Liver (tissue), 9 donors: ENCODE data around the gene CTNS. TPM values are rescaled to one million over a fixed set of nuclear protein-coding genes. Genes with fewer than 3 reads are reported as not detected.

ENCODE experiments used
- DNase-seq: peaks from one replicate; pipeline ENCODE4 v3.0.0-alpha.2; 2017; ENCODE audit warnings: low spot score
- H3K27ac ChIP-seq, 2 donors: one replicate each; pipeline ENCODE4 v1.7.0; 2013; ENCODE audit warnings: inconsistent platforms in 2 of 2, low read length in 2 of 2, control low read depth in 1 of 2, low read depth in 1 of 2, mild to moderate bottlenecking in 1 of 2
- H3K27me3 ChIP-seq, 4 donors: one replicate each; pipeline versions ENCODE4 v1.6.1 to v1.7.0; 2013; ENCODE audit warnings: low read length in 3 of 4, inconsistent platforms in 1 of 4, mild to moderate bottlenecking in 1 of 4, moderate library complexity in 1 of 4; ENCODE audit not compliant: control insufficient read depth in 4 of 4, insufficient read depth in 4 of 4
- H3K36me3 ChIP-seq, 4 donors: one replicate each; pipeline versions ENCODE4 v1.6.1 to v1.7.0; 2013; ENCODE audit warnings: low read length in 3 of 4, mild to moderate bottlenecking in 3 of 4, low read depth in 1 of 4, moderate library complexity in 1 of 4; ENCODE audit not compliant: control insufficient read depth in 4 of 4, insufficient read depth in 3 of 4
- H3K4me1 ChIP-seq, 4 donors: one replicate each; pipeline versions ENCODE4 v1.6.1 to v1.7.0; 2013; ENCODE audit warnings: low read length in 3 of 4, mild to moderate bottlenecking in 3 of 4, moderate library complexity in 1 of 4; ENCODE audit not compliant: control insufficient read depth in 4 of 4, insufficient read depth in 4 of 4
- H3K4me3 ChIP-seq, 3 donors: one replicate each; pipeline versions ENCODE4 v1.6.1 to v1.7.0; 2013; ENCODE audit warnings: low read length in 3 of 3, control low read depth in 1 of 3, low read depth in 1 of 3, mild to moderate bottlenecking in 1 of 3
- H3K9ac ChIP-seq, 2 donors: one replicate each; pipeline ENCODE4 v1.7.0; 2013; ENCODE audit warnings: low read length in 2 of 2, mild to moderate bottlenecking in 2 of 2, moderate library complexity in 2 of 2, control low read depth in 1 of 2, low read depth in 1 of 2
- H3K9me3 ChIP-seq, 4 donors: one replicate each; pipeline versions ENCODE4 v1.6.1 to v1.7.0; 2013; ENCODE audit warnings: low read length in 3 of 4; ENCODE audit not compliant: control insufficient read depth in 4 of 4
- CTCF ChIP-seq: fragments of 150-350 bp; IDR thresholded peaks from 2 replicates; pipeline ENCODE4 v1.5.1; 2017; ENCODE audit warnings: improper control_type of control experiment, low read depth, low read length; ENCODE audit not compliant: missing input control
- EGR1 ChIP-seq, 2 donors: IDR thresholded peaks; 2 replicates each; pipeline ENCODE4 v1.6.1; 2016 to 2018; ENCODE audit warnings: antibody characterized with exemption in 2 of 2, low read depth in 2 of 2
- FOXA1 ChIP-seq: IDR thresholded peaks from 2 replicates; pipeline ENCODE4 v1.6.1; 2016; ENCODE audit warnings: antibody characterized with exemption
- FOXA2 ChIP-seq: IDR thresholded peaks from 2 replicates; pipeline ENCODE4 v1.6.1; 2016; ENCODE audit warnings: antibody characterized with exemption
- GABPA ChIP-seq, 2 donors: IDR thresholded peaks in 1 of 2; conservative IDR thresholded peaks in 1 of 2; 2 replicates each; pipeline ENCODE4 v1.6.1; 2016; ENCODE audit warnings: antibody characterized with exemption in 2 of 2, mild to moderate bottlenecking in 1 of 2, moderate library complexity in 1 of 2
- HNF4A ChIP-seq, 2 donors: conservative IDR thresholded peaks; 2 replicates each; pipeline ENCODE4 v1.6.1; 2016; ENCODE audit warnings: antibody characterized with exemption in 2 of 2, mild to moderate bottlenecking in 2 of 2
- HNF4G ChIP-seq: IDR thresholded peaks from 2 replicates; pipeline ENCODE4 v1.6.1; 2016; ENCODE audit warnings: antibody characterized with exemption
- JUND ChIP-seq, 2 donors: IDR thresholded peaks; 2 replicates each; pipeline ENCODE4 v1.6.1; 2016; ENCODE audit warnings: antibody characterized with exemption in 2 of 2
- NR2F2 ChIP-seq: IDR thresholded peaks from 2 replicates; pipeline ENCODE4 v1.6.1; 2016; ENCODE audit warnings: antibody characterized with exemption
- RAD21 ChIP-seq, 2 donors: IDR thresholded peaks; 2 replicates each; pipeline ENCODE4 v1.6.1; 2016; ENCODE audit warnings: antibody characterized with exemption in 2 of 2, mild to moderate bottlenecking in 2 of 2
- RXRA ChIP-seq, 2 donors: IDR thresholded peaks; 2 replicates each; pipeline ENCODE4 v1.6.1; 2017 to 2018; ENCODE audit warnings: antibody characterized with exemption in 2 of 2, mild to moderate bottlenecking in 1 of 2
- SP1 ChIP-seq: IDR thresholded peaks from 2 replicates; pipeline ENCODE4 v1.6.1; 2018; ENCODE audit warnings: antibody characterized with exemption, mild to moderate bottlenecking
- TAF1 ChIP-seq: conservative IDR thresholded peaks from 2 replicates; pipeline ENCODE4 v1.6.1; 2016; ENCODE audit warnings: antibody characterized with exemption, mild to moderate bottlenecking
- YY1 ChIP-seq: IDR thresholded peaks from 2 replicates; pipeline ENCODE4 v1.6.1; 2016; ENCODE audit warnings: antibody characterized with exemption, mild to moderate bottlenecking
- WGBS: extraction: QIAGEN DNeasy Blood & Tissue Kit; methylation state at CpG from one replicate; pipeline ENCODE4 v1.1.7; 2013; 5-methylcytosine and 5-hydroxymethylcytosine counted together
- polyA plus RNA-seq, 2 donors: library from polyadenylated mRNA; stranded (reverse) in 1 of 2; unstranded in 1 of 2; fragments of 200-250 nt in 1 of 2; fragments of >200 nt in 1 of 2; fragmentation: Nextera tagmentation in 1 of 2; extraction: Ambion mirVana in 1 of 2; gene quantifications; one replicate each; pipeline versions ENCODE4 v1.2.1 to v1.2.3, GENCODE V29; 2013 to 2015
- total RNA-seq, 2 donors: library from RNA; depleted of rRNA; stranded (reverse); fragments of >200 nt; gene quantifications; one replicate each; pipeline ENCODE4 v1.2.3, GENCODE V29; 2014
- TF ChIP-seq, protein P1 (sequence below): IDR thresholded peaks from 2 replicates; pipeline ENCODE4 v1.6.1; 2016; ENCODE audit warnings: antibody characterized with exemption
- TF ChIP-seq, protein P2 (sequence below): IDR thresholded peaks from 2 replicates; pipeline ENCODE4 v1.6.1; 2016; ENCODE audit warnings: antibody characterized with exemption
- TF ChIP-seq, protein P3 (sequence below): IDR thresholded peaks from 2 replicates; pipeline ENCODE4 v1.6.1; 2016; ENCODE audit warnings: antibody characterized with exemption
- TF ChIP-seq, protein P4 (sequence below): IDR thresholded peaks from 2 replicates; pipeline ENCODE4 v1.6.1; 2016; ENCODE audit warnings: antibody characterized with exemption, mild to moderate bottlenecking
- donor health status: healthy.
- donor health status: healthy.
- donor health status: healthy.
- donor health status: healthy.
- donor health status: healthy.

The CTNS gene
- total and polyA plus RNA-seq, 4 donors: 6.6 to 15.3 (median 9.6) TPM

DNA sequence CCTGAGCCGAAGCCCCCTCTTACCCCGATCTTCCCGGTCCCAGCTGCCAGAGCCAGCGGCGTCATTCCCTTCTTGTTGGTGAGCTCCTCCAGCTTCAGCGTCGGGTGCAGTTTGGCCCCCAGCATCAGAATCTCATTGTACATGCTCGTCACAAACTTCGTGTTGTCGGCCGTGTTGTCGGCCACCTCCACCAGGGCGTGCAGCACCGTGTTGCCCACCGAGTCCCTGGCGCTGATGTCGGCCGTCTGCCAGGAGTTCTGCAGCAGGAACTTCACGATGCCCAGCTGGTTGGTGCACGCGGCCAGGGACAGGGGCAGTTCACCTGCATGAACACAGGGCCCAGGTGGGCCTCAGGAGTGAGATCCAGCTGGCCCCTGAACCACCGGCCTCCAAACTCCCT, 46.8 kb upstream of the CTNS start:
- no peaks in the 10 kb centered on the region for H3K4me1 ChIP-seq
- no peak overlapping the region for H3K9ac ChIP-seq
- peaks cover 15 to 74% (median 37%) of the 10 kb centered on the region in 4 donors for H3K36me3 ChIP-seq
- H3K4me3 ChIP-seq: no peak overlapping the region
- H3K9me3 ChIP-seq: no peaks in the 10 kb centered on the region
- H3K27me3 ChIP-seq: no peaks in the 10 kb centered on the region
- H3K27ac ChIP-seq: no peak overlapping the region
- no peak for DNase-seq
- TF ChIP-seq, protein P1, sequence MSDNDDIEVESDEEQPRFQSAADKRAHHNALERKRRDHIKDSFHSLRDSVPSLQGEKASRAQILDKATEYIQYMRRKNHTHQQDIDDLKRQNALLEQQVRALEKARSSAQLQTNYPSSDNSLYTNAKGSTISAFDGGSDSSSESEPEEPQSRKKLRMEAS: no peak
- TF ChIP-seq, protein P2, sequence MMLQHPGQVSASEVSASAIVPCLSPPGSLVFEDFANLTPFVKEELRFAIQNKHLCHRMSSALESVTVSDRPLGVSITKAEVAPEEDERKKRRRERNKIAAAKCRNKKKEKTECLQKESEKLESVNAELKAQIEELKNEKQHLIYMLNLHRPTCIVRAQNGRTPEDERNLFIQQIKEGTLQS: no peak
- TF ChIP-seq FOXA1 (no peak), TAF1 (no peak), FOXA2 (no peak)
- 98% methylated on average over 22 of the region's 22 CpGs for WGBS

DNA sequence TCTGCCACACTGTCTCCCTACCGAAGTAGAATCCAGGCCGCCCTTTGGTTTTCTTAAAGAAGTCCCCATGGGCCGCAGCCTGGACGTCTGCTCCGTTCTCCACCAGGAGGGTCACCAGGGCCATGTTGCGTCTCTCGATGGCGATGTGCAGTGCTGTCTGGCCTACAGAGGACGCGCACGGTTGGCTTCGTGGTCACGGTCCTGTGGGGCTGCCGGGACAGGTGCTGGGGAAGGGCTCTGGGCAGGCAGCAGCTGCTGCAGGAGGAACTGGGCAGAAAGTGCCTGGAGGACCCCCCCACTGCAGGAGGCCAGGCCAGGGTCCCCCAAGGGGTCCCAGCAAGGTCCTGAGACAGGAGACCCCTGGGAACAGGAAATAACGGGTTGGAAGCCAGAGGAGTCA, 46.3 kb upstream of the CTNS start:
- peaks cover 15 to 74% (median 35%) of the 10 kb centered on the region in 4 donors for H3K36me3 ChIP-seq
- WGBS: 97% methylated on average over 15 of the region's 15 CpGs

More for the DNA sequence above, 46.3 kb upstream of the CTNS start:
- H3K9ac ChIP-seq: no peak overlapping the region
- H3K4me3 ChIP-seq: no peak overlapping the region
- H3K9me3 ChIP-seq: no peaks in the 10 kb centered on the region
- no peak for TF ChIP-seq FOXA1
- TF ChIP-seq CTCF: no peak
- no peak for TF ChIP-seq JUND (IDR thresholded peaks at IDR 0.05)
- no peak for TF ChIP-seq HNF4G
- TF ChIP-seq HNF4A (conservative IDR thresholded peaks at IDR 0.05): no peak
- no peak for TF ChIP-seq EGR1 (IDR thresholded peaks at IDR 0.05; ENCODE audit: low read depth in 2 of 2)
- TF ChIP-seq TAF1: no peak
- no peak for TF ChIP-seq YY1
- no peak for TF ChIP-seq RAD21 (IDR thresholded peaks at IDR 0.05)
- TF ChIP-seq, protein P3, sequence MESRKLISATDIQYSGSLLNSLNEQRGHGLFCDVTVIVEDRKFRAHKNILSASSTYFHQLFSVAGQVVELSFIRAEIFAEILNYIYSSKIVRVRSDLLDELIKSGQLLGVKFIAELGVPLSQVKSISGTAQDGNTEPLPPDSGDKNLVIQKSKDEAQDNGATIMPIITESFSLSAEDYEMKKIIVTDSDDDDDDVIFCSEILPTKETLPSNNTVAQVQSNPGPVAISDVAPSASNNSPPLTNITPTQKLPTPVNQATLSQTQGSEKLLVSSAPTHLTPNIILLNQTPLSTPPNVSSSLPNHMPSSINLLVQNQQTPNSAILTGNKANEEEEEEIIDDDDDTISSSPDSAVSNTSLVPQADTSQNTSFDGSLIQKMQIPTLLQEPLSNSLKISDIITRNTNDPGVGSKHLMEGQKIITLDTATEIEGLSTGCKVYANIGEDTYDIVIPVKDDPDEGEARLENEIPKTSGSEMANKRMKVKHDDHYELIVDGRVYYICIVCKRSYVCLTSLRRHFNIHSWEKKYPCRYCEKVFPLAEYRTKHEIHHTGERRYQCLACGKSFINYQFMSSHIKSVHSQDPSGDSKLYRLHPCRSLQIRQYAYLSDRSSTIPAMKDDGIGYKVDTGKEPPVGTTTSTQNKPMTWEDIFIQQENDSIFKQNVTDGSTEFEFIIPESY: no peak
- no peak for TF ChIP-seq GABPA (IDR thresholded peaks at IDR 0.05 in 1 of 2, conservative IDR thresholded peaks at IDR 0.05 in 1 of 2)
- no peak for TF ChIP-seq RXRA (IDR thresholded peaks at IDR 0.05)
- TF ChIP-seq, protein P2: no peak
- TF ChIP-seq, protein P4, sequence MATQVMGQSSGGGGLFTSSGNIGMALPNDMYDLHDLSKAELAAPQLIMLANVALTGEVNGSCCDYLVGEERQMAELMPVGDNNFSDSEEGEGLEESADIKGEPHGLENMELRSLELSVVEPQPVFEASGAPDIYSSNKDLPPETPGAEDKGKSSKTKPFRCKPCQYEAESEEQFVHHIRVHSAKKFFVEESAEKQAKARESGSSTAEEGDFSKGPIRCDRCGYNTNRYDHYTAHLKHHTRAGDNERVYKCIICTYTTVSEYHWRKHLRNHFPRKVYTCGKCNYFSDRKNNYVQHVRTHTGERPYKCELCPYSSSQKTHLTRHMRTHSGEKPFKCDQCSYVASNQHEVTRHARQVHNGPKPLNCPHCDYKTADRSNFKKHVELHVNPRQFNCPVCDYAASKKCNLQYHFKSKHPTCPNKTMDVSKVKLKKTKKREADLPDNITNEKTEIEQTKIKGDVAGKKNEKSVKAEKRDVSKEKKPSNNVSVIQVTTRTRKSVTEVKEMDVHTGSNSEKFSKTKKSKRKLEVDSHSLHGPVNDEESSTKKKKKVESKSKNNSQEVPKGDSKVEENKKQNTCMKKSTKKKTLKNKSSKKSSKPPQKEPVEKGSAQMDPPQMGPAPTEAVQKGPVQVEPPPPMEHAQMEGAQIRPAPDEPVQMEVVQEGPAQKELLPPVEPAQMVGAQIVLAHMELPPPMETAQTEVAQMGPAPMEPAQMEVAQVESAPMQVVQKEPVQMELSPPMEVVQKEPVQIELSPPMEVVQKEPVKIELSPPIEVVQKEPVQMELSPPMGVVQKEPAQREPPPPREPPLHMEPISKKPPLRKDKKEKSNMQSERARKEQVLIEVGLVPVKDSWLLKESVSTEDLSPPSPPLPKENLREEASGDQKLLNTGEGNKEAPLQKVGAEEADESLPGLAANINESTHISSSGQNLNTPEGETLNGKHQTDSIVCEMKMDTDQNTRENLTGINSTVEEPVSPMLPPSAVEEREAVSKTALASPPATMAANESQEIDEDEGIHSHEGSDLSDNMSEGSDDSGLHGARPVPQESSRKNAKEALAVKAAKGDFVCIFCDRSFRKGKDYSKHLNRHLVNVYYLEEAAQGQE: no peak
- TF ChIP-seq FOXA2: no peak
- no peak for TF ChIP-seq NR2F2
- TF ChIP-seq SP1: no peak
- TF ChIP-seq, protein P1: no peak
- no peak overlapping the region for H3K27ac ChIP-seq
- no peaks in the 10 kb centered on the region for H3K4me1 ChIP-seq
- no peak for DNase-seq
- H3K27me3 ChIP-seq: no peaks in the 10 kb centered on the region
